ENCODE results near the gene GPR35. TPM values are rescaled to one million over a fixed set of nuclear protein-coding genes. Genes with fewer than 3 reads are reported as not detected.

Gene GPR35
- total RNA-seq, 1 experiment from 2014 or later = 1.3 TPM

DNA sequence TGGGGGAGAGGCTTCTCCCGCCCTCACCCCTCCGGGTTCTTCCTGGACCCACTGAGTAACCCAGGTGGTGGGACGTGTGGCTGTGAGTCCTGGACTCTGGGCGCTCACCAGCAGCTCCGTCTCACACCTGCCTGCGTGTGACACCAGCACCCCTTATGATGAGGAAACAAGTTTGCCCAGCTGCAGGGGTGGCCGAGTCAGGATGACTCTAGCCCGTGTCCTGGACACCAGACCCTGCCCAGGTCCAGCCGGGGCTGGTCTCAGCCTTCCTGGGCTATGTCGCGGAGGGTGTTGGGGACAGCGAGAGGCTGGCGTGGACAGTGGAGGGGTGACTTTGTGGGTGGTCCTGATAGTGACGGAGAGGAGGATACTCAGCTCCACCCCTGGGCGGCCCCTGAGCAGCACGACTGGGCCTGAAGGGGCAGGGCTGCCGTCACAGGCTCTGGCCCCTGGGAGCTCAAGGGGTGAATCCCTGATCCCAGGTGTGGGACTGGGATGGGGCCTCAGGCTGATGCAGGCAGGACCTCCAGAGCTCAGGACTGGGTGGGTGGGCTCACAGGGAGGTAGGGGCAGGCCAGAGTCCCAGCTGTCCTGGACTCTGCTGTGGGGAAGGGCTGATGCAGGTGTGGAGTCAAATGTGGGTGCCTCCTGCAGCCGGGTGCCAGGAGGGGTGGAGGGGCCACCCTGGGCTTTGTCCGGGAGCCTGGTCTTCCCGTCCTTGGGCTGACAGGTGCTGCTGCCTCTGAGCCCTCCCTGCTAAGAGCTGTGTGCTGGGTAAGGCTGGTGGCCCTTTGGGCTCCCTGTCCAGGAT, 3.7 kb downstream of the GPR35 start:
- no peak overlapping the region for H3K27ac ChIP-seq (ENCODE audit: low read length)
- ATAC-seq (no peak), DNase-seq (ENCODE audit: low read depth, low spot score) (no peak)
- no peaks in the 10 kb centered on the region; the same call in 1 of the 2 replicates for H3K4me1 ChIP-seq (ENCODE audit: control insufficient read depth, insufficient read depth, low read length)
- no peak overlapping the region for H3K4me3 ChIP-seq (ENCODE audit: low read depth in 2 of 2, low read length in 2 of 2)
- ChIA-PET POLR2A (no interaction called here), CTCF (no interaction called here)
- BruUV-seq (replicated peaks) = no TSS peak
- intact Hi-C loops (cut with micrococcal nuclease; ENCODE audit: unreplicated experiment) = no loop called here
- no peaks in the 10 kb centered on the region for H3K27me3 ChIP-seq (ENCODE audit: control insufficient read depth, insufficient read depth, low read length)
- no peaks in the 10 kb centered on the region for H3K9me3 ChIP-seq (ENCODE audit: control insufficient read depth, insufficient read depth, low read depth, low read length)
- in situ Hi-C loops (cut with HindIII; ENCODE audit: low pct_unique_long_range_greater_than_20kb, low sequenced_read_pairs) = no loop called here
- H3K36me3 ChIP-seq (ENCODE audit: control insufficient read depth, insufficient read depth, low read length) = no peaks in the 10 kb centered on the region
- TF ChIP-seq, protein P1, sequence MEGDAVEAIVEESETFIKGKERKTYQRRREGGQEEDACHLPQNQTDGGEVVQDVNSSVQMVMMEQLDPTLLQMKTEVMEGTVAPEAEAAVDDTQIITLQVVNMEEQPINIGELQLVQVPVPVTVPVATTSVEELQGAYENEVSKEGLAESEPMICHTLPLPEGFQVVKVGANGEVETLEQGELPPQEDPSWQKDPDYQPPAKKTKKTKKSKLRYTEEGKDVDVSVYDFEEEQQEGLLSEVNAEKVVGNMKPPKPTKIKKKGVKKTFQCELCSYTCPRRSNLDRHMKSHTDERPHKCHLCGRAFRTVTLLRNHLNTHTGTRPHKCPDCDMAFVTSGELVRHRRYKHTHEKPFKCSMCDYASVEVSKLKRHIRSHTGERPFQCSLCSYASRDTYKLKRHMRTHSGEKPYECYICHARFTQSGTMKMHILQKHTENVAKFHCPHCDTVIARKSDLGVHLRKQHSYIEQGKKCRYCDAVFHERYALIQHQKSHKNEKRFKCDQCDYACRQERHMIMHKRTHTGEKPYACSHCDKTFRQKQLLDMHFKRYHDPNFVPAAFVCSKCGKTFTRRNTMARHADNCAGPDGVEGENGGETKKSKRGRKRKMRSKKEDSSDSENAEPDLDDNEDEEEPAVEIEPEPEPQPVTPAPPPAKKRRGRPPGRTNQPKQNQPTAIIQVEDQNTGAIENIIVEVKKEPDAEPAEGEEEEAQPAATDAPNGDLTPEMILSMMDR (IDR thresholded peaks at IDR 0.05) = no peak
- TF ChIP-seq, protein P2, sequence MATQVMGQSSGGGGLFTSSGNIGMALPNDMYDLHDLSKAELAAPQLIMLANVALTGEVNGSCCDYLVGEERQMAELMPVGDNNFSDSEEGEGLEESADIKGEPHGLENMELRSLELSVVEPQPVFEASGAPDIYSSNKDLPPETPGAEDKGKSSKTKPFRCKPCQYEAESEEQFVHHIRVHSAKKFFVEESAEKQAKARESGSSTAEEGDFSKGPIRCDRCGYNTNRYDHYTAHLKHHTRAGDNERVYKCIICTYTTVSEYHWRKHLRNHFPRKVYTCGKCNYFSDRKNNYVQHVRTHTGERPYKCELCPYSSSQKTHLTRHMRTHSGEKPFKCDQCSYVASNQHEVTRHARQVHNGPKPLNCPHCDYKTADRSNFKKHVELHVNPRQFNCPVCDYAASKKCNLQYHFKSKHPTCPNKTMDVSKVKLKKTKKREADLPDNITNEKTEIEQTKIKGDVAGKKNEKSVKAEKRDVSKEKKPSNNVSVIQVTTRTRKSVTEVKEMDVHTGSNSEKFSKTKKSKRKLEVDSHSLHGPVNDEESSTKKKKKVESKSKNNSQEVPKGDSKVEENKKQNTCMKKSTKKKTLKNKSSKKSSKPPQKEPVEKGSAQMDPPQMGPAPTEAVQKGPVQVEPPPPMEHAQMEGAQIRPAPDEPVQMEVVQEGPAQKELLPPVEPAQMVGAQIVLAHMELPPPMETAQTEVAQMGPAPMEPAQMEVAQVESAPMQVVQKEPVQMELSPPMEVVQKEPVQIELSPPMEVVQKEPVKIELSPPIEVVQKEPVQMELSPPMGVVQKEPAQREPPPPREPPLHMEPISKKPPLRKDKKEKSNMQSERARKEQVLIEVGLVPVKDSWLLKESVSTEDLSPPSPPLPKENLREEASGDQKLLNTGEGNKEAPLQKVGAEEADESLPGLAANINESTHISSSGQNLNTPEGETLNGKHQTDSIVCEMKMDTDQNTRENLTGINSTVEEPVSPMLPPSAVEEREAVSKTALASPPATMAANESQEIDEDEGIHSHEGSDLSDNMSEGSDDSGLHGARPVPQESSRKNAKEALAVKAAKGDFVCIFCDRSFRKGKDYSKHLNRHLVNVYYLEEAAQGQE (IDR thresholded peaks at IDR 0.05; ENCODE audit: insufficient read depth in 1 of 2, low read depth in 2 of 2, low read length in 1 of 2) = no peak
- TF ChIP-seq TCF7L2 (IDR thresholded peaks at IDR 0.05; ENCODE audit: low read depth, low read length) = no peak
- no peak for TF ChIP-seq POLR2AphosphoS5 (IDR thresholded peaks at IDR 0.05; ENCODE audit: low read depth, low read length)
- TF ChIP-seq SIN3A (IDR thresholded peaks at IDR 0.05; ENCODE audit: borderline replicate concordance, insufficient read depth, low read depth, low read length) = no peak

DNA sequence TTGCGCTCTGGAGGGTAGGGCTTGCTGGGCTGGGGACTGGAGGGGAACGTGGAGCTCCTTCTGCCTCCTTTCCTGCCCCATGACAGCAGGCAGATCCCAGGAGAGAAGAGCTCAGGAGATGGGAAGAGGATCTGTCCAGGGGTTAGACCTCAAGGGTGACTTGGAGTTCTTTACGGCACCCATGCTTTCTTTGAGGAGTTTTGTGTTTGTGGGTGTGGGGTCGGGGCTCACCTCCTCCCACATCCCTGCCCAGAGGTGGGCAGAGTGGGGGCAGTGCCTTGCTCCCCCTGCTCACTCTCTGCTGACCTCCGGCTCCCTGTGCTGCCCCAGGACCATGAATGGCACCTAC, 4.3 kb downstream of the GPR35 start:
- ChIA-PET CTCF (no interaction called here), POLR2A (no interaction called here)
- TF ChIP-seq, protein P2 (IDR thresholded peaks at IDR 0.05; ENCODE audit: insufficient read depth in 1 of 2, low read depth in 2 of 2, low read length in 1 of 2) = no peak
- no peak for DNase-seq (ENCODE audit: low read depth, low spot score)
- in situ Hi-C loops (cut with HindIII; ENCODE audit: low pct_unique_long_range_greater_than_20kb, low sequenced_read_pairs) (no loop called here), intact Hi-C loops (cut with micrococcal nuclease; ENCODE audit: unreplicated experiment) (no loop called here)
- Histone ChIP-seq H3K9me3 (ENCODE audit: control insufficient read depth, insufficient read depth, low read depth, low read length) (no peaks in the 10 kb centered on the region), H3K36me3 (ENCODE audit: control insufficient read depth, insufficient read depth, low read length) (no peaks in the 10 kb centered on the region), H3K27ac (ENCODE audit: low read length) (no peak overlapping the region), H3K4me1 (ENCODE audit: control insufficient read depth, insufficient read depth, low read length) (no peaks in the 10 kb centered on the region; the same call in 1 of the 2 replicates), H3K4me3 (ENCODE audit: low read depth in 2 of 2, low read length in 2 of 2) (no peak overlapping the region), H3K27me3 (ENCODE audit: control insufficient read depth, insufficient read depth, low read length) (no peaks in the 10 kb centered on the region)
- ATAC-seq = no peak
- BruUV-seq (replicated peaks) = no TSS peak

Measured in Panc1 (cell line).